Peyer's patch (tissue), 4 donors: ENCODE measurements around the gene GFPT2. TPM values are rescaled to one million over a fixed set of nuclear protein-coding genes. Genes with fewer than 3 reads are reported as not detected.

Experiments
- DNase-seq, 3 donors: peaks; one replicate each; pipeline ENCODE4 v3.0.0-alpha.2; 2017 to 2019
- H3K27ac ChIP-seq, 4 donors: fragments of 200-600 bp; sonication (generic); one replicate each; pipeline ENCODE4 v1.5.1; 2016 to 2019
- H3K27me3 ChIP-seq, 2 donors: fragments of 200-600 bp; sonication (generic); one replicate each; pipeline ENCODE4 v1.5.1; 2019
- H3K36me3 ChIP-seq, 3 donors: fragments of 200-600 bp; sonication (generic); one replicate each; pipeline ENCODE4 v1.5.1; 2016 to 2019
- H3K4me1 ChIP-seq, 4 donors: fragments of 200-600 bp; sonication (generic); one replicate each; pipeline ENCODE4 v1.5.1; 2016 to 2019
- H3K4me3 ChIP-seq, 4 donors: fragments of 200-600 bp; sonication (generic); 1 replicate in 3 of 4; 2 replicates in 1 of 4; pipeline ENCODE4 v1.5.1; 2016 to 2019; ENCODE audit warnings: mild to moderate bottlenecking in 1 of 4
- H3K9me3 ChIP-seq, 4 donors: fragments of 200-600 bp; sonication (generic); one replicate each; pipeline ENCODE4 v1.5.1; 2016 to 2019; ENCODE audit warnings: mild to moderate bottlenecking in 1 of 4
- POLR2A ChIP-seq, 2 donors: fragments of 450-650 bp; IDR thresholded peaks; one replicate each; pipeline ENCODE4 v1.5.1; 2017; ENCODE audit warnings: antibody characterized with exemption in 2 of 2, mild to moderate bottlenecking in 2 of 2, moderate library complexity in 2 of 2
- total RNA-seq, 4 donors: library from RNA; depleted of rRNA; stranded (reverse); fragments of >200 nt; gene quantifications; one replicate each; pipeline ENCODE4 v1.1.0, GENCODE V29; 2016
- TF ChIP-seq, protein P1 (sequence below), 6 experiments: fragments of 450-650 bp in 4 of 6; fragments of 200-600 bp in 2 of 6; sonication (generic) in 1 of 6; IDR thresholded peaks; one replicate each; pipeline ENCODE4 v1.5.1; 2017 to 2019; ENCODE audit warnings: antibody characterized with exemption in 6 of 6, mild to moderate bottlenecking in 3 of 6, moderate library complexity in 1 of 6

Gene GFPT2
- total RNA-seq, 4 donors from 2014 or later: 4.9 to 86.6 (median 13.1) TPM

DNA sequence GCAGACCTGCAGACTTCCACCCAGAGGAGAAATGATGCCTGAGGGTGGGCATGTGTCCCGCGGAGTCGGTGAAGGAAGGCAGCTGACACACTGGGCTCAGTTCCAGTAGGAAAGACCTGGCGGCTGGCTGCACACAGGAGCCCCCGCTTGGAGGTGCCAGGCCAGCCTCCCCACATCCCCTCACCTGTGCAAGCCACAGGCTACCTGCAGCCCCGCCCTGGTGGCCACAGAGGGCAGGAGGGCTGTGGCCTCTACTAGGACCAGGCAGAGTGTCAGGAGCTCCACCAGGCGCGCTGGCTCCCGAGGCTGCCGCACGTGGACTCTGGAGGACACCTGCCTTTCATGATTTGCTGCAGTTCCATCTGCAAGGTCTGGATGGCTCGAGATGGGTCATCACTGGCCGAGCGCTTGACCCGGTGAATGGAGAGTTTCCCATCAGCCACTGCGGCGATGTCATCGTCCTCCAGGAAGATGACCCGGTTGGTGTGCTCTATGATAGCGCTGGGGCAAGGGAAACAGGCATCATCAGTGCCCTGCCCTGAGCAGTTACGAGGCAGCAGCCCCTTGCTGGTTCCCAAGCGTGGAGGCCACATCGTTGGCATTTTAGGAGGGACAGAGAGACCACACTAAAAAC lies 34.6 kb downstream of the GFPT2 start:
- no peaks in the 10 kb centered on the region for H3K27me3 ChIP-seq
- no peaks in the 10 kb centered on the region for H3K36me3 ChIP-seq
- no peak overlapping the region for H3K4me3 ChIP-seq
- H3K27ac ChIP-seq: no peak overlapping the region
- H3K4me1 ChIP-seq: no peaks in the 10 kb centered on the region
- DNase-seq: no peak
- TF ChIP-seq POLR2A (IDR thresholded peaks at IDR 0.05): no peak
- TF ChIP-seq, protein P1, sequence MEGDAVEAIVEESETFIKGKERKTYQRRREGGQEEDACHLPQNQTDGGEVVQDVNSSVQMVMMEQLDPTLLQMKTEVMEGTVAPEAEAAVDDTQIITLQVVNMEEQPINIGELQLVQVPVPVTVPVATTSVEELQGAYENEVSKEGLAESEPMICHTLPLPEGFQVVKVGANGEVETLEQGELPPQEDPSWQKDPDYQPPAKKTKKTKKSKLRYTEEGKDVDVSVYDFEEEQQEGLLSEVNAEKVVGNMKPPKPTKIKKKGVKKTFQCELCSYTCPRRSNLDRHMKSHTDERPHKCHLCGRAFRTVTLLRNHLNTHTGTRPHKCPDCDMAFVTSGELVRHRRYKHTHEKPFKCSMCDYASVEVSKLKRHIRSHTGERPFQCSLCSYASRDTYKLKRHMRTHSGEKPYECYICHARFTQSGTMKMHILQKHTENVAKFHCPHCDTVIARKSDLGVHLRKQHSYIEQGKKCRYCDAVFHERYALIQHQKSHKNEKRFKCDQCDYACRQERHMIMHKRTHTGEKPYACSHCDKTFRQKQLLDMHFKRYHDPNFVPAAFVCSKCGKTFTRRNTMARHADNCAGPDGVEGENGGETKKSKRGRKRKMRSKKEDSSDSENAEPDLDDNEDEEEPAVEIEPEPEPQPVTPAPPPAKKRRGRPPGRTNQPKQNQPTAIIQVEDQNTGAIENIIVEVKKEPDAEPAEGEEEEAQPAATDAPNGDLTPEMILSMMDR (IDR thresholded peaks at IDR 0.05): no peak
- no peaks in the 10 kb centered on the region for H3K9me3 ChIP-seq

DNA sequence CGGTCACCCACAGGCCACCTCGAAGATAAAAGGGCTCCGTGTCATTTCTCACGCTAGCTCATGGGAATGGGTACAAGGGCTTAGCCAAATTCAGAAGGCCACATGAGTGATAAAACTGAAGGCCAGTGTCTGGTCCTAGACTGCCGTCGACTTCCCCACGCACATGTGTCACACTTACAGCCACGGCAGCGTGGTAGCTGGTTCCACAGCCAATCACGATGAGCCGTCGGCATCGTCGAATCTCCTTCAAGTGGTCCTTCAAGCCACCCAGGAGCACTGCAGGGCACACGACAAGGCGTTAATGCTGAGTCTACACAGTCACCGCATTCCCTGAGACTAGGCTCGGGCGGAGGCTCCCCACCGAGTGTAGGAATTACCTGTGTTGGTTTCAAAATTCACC lies 36.5 kb downstream of the GFPT2 start:
- Histone ChIP-seq H3K4me3 (no peak overlapping the region), H3K4me1 (no peaks in the 10 kb centered on the region), H3K36me3 (no peaks in the 10 kb centered on the region), H3K27me3 (no peaks in the 10 kb centered on the region), H3K27ac (no peak overlapping the region), H3K9me3 (no peaks in the 10 kb centered on the region)
- no peak for TF ChIP-seq POLR2A (IDR thresholded peaks at IDR 0.05)
- TF ChIP-seq, protein P1 (IDR thresholded peaks at IDR 0.05): no peak
- DNase-seq: no peak

GRCh38 chr5:180315762-180316212 lies 37.3 kb downstream of the GFPT2 start:
- DNase-seq: peak; percentile 62 to 86 (median 72)
- H3K27me3 ChIP-seq: no peaks in the 10 kb centered on the region
- TF ChIP-seq POLR2A (IDR thresholded peaks at IDR 0.05): no peak
- TF ChIP-seq, protein P1 (IDR thresholded peaks at IDR 0.05): peak; percentile 69 to 89 (median 84)
- no peak overlapping the region for H3K4me3 ChIP-seq
- H3K27ac ChIP-seq: no peak overlapping the region
- no peaks in the 10 kb centered on the region for H3K4me1 ChIP-seq
- H3K36me3 ChIP-seq: no peaks in the 10 kb centered on the region
- no peaks in the 10 kb centered on the region for H3K9me3 ChIP-seq

DNA sequence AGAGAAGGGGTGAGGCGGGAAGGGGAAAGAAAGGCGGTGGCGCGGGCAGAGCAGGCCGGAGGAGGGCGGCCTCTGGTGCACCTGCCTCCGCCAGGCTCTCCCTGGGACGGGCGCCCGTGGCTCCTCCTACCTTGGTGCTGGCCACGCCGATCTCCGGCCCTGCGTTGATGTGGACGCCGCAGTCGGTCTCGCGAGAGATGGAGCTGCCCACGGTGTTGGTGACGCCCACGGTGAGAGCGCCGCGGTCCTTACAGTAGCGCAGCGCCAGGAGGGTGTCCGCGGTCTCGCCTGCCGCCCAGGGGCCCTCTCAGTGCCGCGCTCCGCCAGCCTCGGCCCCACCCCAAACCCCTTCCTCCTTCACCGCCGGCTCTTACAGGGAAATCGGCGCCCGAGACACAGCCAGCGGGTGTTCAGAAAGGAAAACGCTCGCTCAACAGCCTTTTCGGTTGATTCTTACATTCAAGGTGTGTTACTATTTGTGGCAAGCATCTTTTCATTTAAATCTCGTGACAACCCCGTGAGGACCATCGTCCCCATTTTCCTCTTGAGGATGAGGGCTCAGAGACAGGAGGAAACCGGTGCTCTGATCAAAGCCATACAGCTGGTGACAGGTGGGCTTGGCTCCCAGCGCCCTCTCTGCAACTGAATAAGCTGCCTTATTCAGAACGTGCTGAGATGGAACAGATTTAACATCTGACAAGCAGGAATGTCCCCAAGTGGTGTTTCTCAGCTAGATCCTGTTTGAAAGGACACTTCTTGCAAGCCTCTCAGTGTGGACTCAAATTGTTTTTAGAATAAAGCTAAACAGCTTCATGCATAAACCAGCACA lies 39.2 kb downstream of the GFPT2 start:
- Histone ChIP-seq H3K27ac (peak overlapping the region in 1 of 4 donors; percentile 31), H3K4me3 (peak overlapping the region in 1 of 4 donors; percentile 20), H3K4me1 (no peaks in the 10 kb centered on the region), H3K36me3 (no peaks in the 10 kb centered on the region), H3K27me3 (no peaks in the 10 kb centered on the region), H3K9me3 (no peaks in the 10 kb centered on the region)
- DNase-seq: peak in 2 of 3 donors; percentile 16 to 67
- TF ChIP-seq, protein P1 (IDR thresholded peaks at IDR 0.05): no peak
- no peak for TF ChIP-seq POLR2A (IDR thresholded peaks at IDR 0.05)

DNA sequence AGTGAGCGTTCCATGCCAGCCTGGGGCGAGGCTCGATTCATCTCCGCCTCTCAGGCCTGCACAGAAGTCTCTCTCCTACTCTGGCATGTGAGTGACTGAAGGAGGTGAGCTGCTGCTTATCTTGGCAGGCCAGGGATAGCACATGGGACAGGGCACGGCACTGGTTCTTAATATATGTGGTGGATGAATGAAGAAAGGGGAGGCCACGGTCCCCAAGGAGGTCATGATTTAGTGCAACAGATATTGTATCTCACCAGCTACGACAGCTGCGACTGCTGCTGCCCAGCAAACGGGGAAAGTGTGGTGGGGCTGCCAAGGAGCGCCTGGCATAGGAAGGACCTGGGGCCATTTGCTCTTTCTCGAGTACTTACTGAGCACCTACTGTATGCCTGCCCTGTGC lies 41.9 kb downstream of the GFPT2 start:
- no peaks in the 10 kb centered on the region for H3K36me3 ChIP-seq
- H3K4me1 ChIP-seq: no peaks in the 10 kb centered on the region
- TF ChIP-seq, protein P1 (IDR thresholded peaks at IDR 0.05): no peak
- no peak for TF ChIP-seq POLR2A (IDR thresholded peaks at IDR 0.05)
- H3K9me3 ChIP-seq: no peaks in the 10 kb centered on the region
- H3K27me3 ChIP-seq: no peaks in the 10 kb centered on the region
- no peak overlapping the region for H3K27ac ChIP-seq
- H3K4me3 ChIP-seq: no peak overlapping the region
- DNase-seq: no peak
